ENCODE data around the gene CBX1. TPM values are rescaled to one million over a fixed set of nuclear protein-coding genes. Genes with fewer than 3 reads are reported as not detected.

Gene CBX1
- total and polyA plus RNA-seq, 2 of the 13 experiments (the other 11 are each of a cell fraction or from before 2014, with no cell fraction given): 17.8 to 108 TPM

DNA sequence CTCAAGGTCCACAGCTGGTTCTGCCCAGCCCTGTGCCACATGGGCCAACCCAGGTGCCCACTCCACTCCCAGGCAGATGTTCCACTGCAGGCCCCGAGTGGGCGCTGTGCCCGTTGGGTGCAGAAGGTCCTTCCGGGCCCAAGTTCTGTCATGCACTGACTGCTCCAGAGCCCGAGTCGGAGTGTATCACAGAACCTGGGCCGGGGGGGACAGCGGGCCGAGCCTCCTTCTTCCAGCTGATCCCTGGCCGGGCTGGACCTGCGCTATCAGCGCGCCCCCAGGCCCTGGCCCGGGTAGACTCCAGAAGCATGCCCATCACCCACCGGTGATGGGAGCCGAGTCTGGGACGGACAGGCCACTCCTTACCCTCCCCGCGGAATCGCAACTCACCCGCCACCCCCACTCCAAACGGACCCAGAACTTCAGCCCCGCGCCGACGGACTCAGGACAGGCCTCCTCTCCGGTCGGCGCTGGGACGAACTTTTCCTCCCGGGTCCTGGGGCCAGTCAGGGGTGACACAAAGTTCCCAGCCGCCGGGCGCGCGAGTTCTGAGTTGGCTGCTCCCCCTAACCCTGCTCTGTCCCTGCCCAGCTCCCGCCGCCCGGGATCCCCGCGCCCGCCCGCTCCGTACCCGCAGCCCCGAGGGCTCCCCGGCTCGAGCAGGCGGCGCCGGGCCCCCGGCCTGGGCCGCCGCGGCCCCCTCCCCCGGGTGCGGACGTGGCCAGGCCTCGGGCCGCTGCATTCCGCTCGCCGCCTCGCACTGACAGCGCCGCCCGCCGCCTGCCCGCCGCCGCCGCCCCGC lies 64.0 kb downstream of the CBX1 start, which contains the start of gene COPZ2 (continued):
- TF ChIP-seq, protein P1, sequence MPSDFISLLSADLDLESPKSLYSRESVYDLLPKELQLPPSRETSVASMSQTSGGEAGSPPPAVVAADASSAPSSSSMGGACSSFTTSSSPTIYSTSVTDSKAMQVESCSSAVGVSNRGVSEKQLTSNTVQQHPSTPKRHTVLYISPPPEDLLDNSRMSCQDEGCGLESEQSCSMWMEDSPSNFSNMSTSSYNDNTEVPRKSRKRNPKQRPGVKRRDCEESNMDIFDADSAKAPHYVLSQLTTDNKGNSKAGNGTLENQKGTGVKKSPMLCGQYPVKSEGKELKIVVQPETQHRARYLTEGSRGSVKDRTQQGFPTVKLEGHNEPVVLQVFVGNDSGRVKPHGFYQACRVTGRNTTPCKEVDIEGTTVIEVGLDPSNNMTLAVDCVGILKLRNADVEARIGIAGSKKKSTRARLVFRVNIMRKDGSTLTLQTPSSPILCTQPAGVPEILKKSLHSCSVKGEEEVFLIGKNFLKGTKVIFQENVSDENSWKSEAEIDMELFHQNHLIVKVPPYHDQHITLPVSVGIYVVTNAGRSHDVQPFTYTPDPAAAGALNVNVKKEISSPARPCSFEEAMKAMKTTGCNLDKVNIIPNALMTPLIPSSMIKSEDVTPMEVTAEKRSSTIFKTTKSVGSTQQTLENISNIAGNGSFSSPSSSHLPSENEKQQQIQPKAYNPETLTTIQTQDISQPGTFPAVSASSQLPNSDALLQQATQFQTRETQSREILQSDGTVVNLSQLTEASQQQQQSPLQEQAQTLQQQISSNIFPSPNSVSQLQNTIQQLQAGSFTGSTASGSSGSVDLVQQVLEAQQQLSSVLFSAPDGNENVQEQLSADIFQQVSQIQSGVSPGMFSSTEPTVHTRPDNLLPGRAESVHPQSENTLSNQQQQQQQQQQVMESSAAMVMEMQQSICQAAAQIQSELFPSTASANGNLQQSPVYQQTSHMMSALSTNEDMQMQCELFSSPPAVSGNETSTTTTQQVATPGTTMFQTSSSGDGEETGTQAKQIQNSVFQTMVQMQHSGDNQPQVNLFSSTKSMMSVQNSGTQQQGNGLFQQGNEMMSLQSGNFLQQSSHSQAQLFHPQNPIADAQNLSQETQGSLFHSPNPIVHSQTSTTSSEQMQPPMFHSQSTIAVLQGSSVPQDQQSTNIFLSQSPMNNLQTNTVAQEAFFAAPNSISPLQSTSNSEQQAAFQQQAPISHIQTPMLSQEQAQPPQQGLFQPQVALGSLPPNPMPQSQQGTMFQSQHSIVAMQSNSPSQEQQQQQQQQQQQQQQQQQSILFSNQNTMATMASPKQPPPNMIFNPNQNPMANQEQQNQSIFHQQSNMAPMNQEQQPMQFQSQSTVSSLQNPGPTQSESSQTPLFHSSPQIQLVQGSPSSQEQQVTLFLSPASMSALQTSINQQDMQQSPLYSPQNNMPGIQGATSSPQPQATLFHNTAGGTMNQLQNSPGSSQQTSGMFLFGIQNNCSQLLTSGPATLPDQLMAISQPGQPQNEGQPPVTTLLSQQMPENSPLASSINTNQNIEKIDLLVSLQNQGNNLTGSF (CRISPR knock-in tag; IDR thresholded peaks at IDR 0.05): no peak
- no peak for TF ChIP-seq CC2D1A (CRISPR knock-in tag; IDR thresholded peaks at IDR 0.05)
- TF ChIP-seq, protein P2, sequence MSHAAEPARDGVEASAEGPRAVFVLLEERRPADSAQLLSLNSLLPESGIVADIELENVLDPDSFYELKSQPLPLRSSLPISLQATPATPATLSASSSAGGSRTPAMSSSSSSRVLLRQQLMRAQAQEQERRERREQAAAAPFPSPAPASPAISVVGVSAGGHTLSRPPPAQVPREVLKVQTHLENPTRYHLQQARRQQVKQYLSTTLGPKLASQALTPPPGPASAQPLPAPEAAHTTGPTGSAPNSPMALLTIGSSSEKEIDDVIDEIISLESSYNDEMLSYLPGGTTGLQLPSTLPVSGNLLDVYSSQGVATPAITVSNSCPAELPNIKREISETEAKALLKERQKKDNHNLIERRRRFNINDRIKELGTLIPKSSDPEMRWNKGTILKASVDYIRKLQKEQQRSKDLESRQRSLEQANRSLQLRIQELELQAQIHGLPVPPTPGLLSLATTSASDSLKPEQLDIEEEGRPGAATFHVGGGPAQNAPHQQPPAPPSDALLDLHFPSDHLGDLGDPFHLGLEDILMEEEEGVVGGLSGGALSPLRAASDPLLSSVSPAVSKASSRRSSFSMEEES (CRISPR knock-in tag; IDR thresholded peaks at IDR 0.05): no peak
- TF ChIP-seq ZNF180 (CRISPR knock-in tag; IDR thresholded peaks at IDR 0.05; ENCODE audit: borderline replicate concordance, low read depth): no peak
- TF ChIP-seq SETDB1 (CRISPR knock-in tag; IDR thresholded peaks at IDR 0.05; ENCODE audit: borderline replicate concordance): no peak
- TF ChIP-seq ADNP (CRISPR knock-in tag; IDR thresholded peaks at IDR 0.05): no peak
